K562 (cell line): ENCODE measurements around the gene TMTC4. TPM values are rescaled to one million over a fixed set of nuclear protein-coding genes. Genes with fewer than 3 reads are reported as not detected.

ENCODE experiments used
- ATAC-seq: fragments of 200-7000 bp; cut with Tn5 transposase; 3 replicates; pipeline ENCODE4 v1.9.1; 2020; ENCODE audit warnings: moderate library complexity
- BruUV-seq: library from RNA; stranded (reverse); fragments of 400-500 nt; replicated peaks from 2 replicates; lab custom pipeline; 2021; lab: Mats Ljungman, UMichigan
- CTCF ChIA-PET: fragments of 300-600 bp; formaldehyde crosslinking; extraction: SDS; loops from one replicate; lab custom pipeline; 2021; ENCODE audit warnings: low intra/inter-chr PET ratio; lab: Yijun Ruan, JAX
- POLR2A ChIA-PET: fragments of 300-600, 350-650 bp; sonication (Branson Sonifier 250); formaldehyde crosslinking; extraction: SDS; loops from one replicate; lab custom pipeline; 2021; ENCODE audit warnings: antibody characterized with exemption, inconsistent platforms; lab: Yijun Ruan, JAX
- DNase-seq, 4 experiments: peaks; one replicate each; pipeline versions ENCODE4 v3.0.0 to v3.0.0-alpha.2; 2011 to 2018; ENCODE audit warnings: low spot score in 3 of 4, mixed read lengths in 3 of 4; ENCODE audit errors: extremely low read depth in 1 of 4
- FAIRE-seq: peaks from 2 replicates; lab custom pipeline; 2011; peaks lifted over from hg19 to GRCh38; lab: Jason Lieb, UNC
- H2AFZ ChIP-seq: 2 replicates; pipeline ENCODE4 v1.6.0; 2011; ENCODE audit warnings: low read depth, low read length, control low read depth, inconsistent platforms
- H3K27ac ChIP-seq: fragments of 200-600 bp; 3 replicates; pipeline ENCODE4 v1.8.0; 2011; ENCODE audit warnings: low read depth, mild to moderate bottlenecking, control low read depth, inconsistent platforms, low read length, moderate library complexity, mixed read lengths; ENCODE audit errors: extremely low read depth
- H3K27me3 ChIP-seq, 2 experiments: fragments of 300-600 bp in 1 of 2; 2 replicates in 1 of 2; 3 replicates in 1 of 2; pipeline versions ENCODE4 v1.6.0 to v1.8.0; 2011; ENCODE audit warnings: inconsistent platforms in 2 of 2, low read length in 2 of 2, mild to moderate bottlenecking in 1 of 2, mixed read lengths in 1 of 2, moderate library complexity in 1 of 2; ENCODE audit not compliant: control insufficient read depth in 2 of 2, insufficient read depth in 2 of 2
- H3K36me3 ChIP-seq: fragments of 300-600 bp; 3 replicates; pipeline ENCODE4 v1.8.0; 2011; ENCODE audit warnings: mild to moderate bottlenecking, low read length, inconsistent platforms; ENCODE audit not compliant: control insufficient read depth, insufficient read depth
- H3K4me1 ChIP-seq, 2 experiments: fragments of 200-600 bp in 1 of 2; replicated peaks in 1 of 2; 2 replicates in 1 of 2; 3 replicates in 1 of 2; pipeline versions ENCODE4 v1.5.1 to v1.8.0; 2011; ENCODE audit warnings: inconsistent platforms in 2 of 2, low read length in 2 of 2, mild to moderate bottlenecking in 1 of 2, mixed read lengths in 1 of 2, moderate library complexity in 1 of 2; ENCODE audit not compliant: control insufficient read depth in 2 of 2, insufficient read depth in 2 of 2
- H3K4me2 ChIP-seq: 2 replicates; pipeline ENCODE4 v1.6.1; 2011; ENCODE audit warnings: low read length, control low read depth, inconsistent platforms, mixed read lengths; ENCODE audit not compliant: insufficient read depth
- H3K4me3 ChIP-seq: fragments of 200-600 bp; sonication (generic), shearing (Covaris generic); 2 replicates; pipeline ENCODE4 v1.5.1; 2016; ENCODE audit warnings: control low read depth, inconsistent platforms
- H3K79me2 ChIP-seq: fragments of 200-600 bp; 3 replicates; pipeline ENCODE4 v1.8.0; 2011; ENCODE audit warnings: low read length, inconsistent platforms; ENCODE audit not compliant: control insufficient read depth, insufficient read depth
- H3K9ac ChIP-seq, 2 experiments: 2 replicates each; pipeline versions ENCODE4 v1.6.0 to v1.6.1; 2011; ENCODE audit warnings: low read depth in 2 of 2, low read length in 2 of 2, control low read depth in 1 of 2, inconsistent platforms in 1 of 2, mild to moderate bottlenecking in 1 of 2, mixed read lengths in 1 of 2; ENCODE audit not compliant: insufficient read depth in 1 of 2
- H3K9me1 ChIP-seq: one replicate; pipeline ENCODE4 v1.6.0; 2011; ENCODE audit warnings: inconsistent platforms, mild to moderate bottlenecking, low read length, moderate library complexity; ENCODE audit not compliant: control insufficient read depth, insufficient read depth
- H3K9me3 ChIP-seq: replicated peaks from 2 replicates; pipeline ENCODE4 v1.5.1; 2011; ENCODE audit warnings: low read depth, low read length, inconsistent platforms; ENCODE audit not compliant: control insufficient read depth, insufficient read depth
- H4K20me1 ChIP-seq: replicated peaks from 2 replicates; pipeline ENCODE4 v1.6.1; 2011; ENCODE audit warnings: low read length, inconsistent platforms, mixed read lengths; ENCODE audit not compliant: control insufficient read depth, insufficient read depth
- ARID2 ChIP-seq: fragments of 450-650 bp; IDR thresholded peaks from 2 replicates; pipeline ENCODE4 v1.6.1; 2017; ENCODE audit warnings: antibody characterized with exemption, mild to moderate bottlenecking
- IRF2 ChIP-seq: sonication (generic); formaldehyde crosslinking; IDR thresholded peaks from 2 replicates; pipeline ENCODE4 v1.8.1; 2022; ENCODE audit warnings: mild to moderate bottlenecking, missing genetic modification reagents
- KLF6 ChIP-seq: fragments of 250-450 bp; sonication (Bioruptor Pico); IDR thresholded peaks from 2 replicates; pipeline ENCODE4 v1.4.0; 2020; ENCODE audit warnings: mild to moderate bottlenecking, moderate library complexity, borderline replicate concordance
- NFATC3 ChIP-seq: fragments of 450-650 bp; IDR thresholded peaks from 2 replicates; pipeline ENCODE4 v1.6.1; 2017; ENCODE audit warnings: mild to moderate bottlenecking
- NR2C2 ChIP-seq, 2 experiments: fragments of 200-800 bp in 1 of 2; sonication (Bioruptor generic) in 1 of 2; sonication (generic) in 1 of 2; formaldehyde crosslinking in 1 of 2; IDR thresholded peaks; 2 replicates each; pipeline versions ENCODE4 v1.6.1 to v1.8.0; 2016 to 2022; ENCODE audit warnings: mild to moderate bottlenecking in 1 of 2, missing compliant biosample characterization in 1 of 2, missing genetic modification characterization in 1 of 2, missing genetic modification reagents in 1 of 2
- PPARD ChIP-seq: fragments of 250-450 bp; sonication (Bioruptor Pico); IDR thresholded peaks from 2 replicates; pipeline ENCODE4 v1.8.0; 2022; ENCODE audit warnings: inconsistent platforms, mild to moderate bottlenecking, moderate library complexity
- PTBP1 ChIP-seq: fragments of 200-400 bp; formaldehyde crosslinking; IDR thresholded peaks from 2 replicates; pipeline ENCODE4 v1.6.1; 2017; ENCODE audit warnings: low read depth, low read length
- RBM17 ChIP-seq: fragments of 200-400 bp; formaldehyde crosslinking; IDR thresholded peaks from 2 replicates; pipeline ENCODE4 v1.6.1; 2017; ENCODE audit warnings: low read depth, mild to moderate bottlenecking, low read length, borderline replicate concordance
- SRSF1 ChIP-seq: fragments of 200-400 bp; formaldehyde crosslinking; IDR thresholded peaks from 2 replicates; pipeline ENCODE4 v1.6.1; 2017; ENCODE audit warnings: mild to moderate bottlenecking, low read depth, low read length, moderate library complexity
- ZNF316 ChIP-seq: fragments of 450-650 bp; IDR thresholded peaks from 2 replicates; pipeline ENCODE4 v1.6.1; 2016
- WGBS: fragments of 100-300 bp; shearing (Covaris generic); methylation state at CpG from one replicate; pipeline ENCODE4 v1.1.6; 2016; ENCODE audit warnings: low coverage, mixed read lengths; ENCODE audit not compliant: insufficient coverage; ENCODE audit errors: missing lambda C conversion rate; 5-methylcytosine and 5-hydroxymethylcytosine counted together
- in situ Hi-C: fragments of 300-500 bp; cut with MboI; formaldehyde crosslinking; loops from 4 replicates; pipeline ENCODE4 v1.15.0; 2018; ENCODE audit warnings: inconsistent platforms, mixed read lengths
- intact Hi-C: fragments of 100-400 bp; cut with micrococcal nuclease; formaldehyde crosslinking; loops from 2 replicates; pipeline ENCODE4 v1.14.2; 2022
- polyA plus RNA-seq, 8 experiments: library from polyadenylated mRNA; depleted of rRNA in 4 of 8; stranded (reverse) in 5 of 8; unstranded in 3 of 8; fragments of >200 nt; fragmentation: Nextera tagmentation in 2 of 8; fragmentation: Illumina TruSeq in 1 of 8; extraction: Ambion mirVana in 2 of 8; extraction: Trizol in 1 of 8; gene quantifications; 2 replicates each; pipeline versions ENCODE4 v1.2.1 to v1.2.3, GENCODE V29; 2011 to 2014; ENCODE audit warnings: inconsistent platforms in 1 of 8, missing spikeins in 1 of 8
- total RNA-seq, 7 experiments: library from RNA; depleted of rRNA in 6 of 7; stranded (reverse); fragments of >200 nt in 6 of 7; fragmentation: Illumina TruSeq in 2 of 7; extraction: Trizol in 2 of 7; gene quantifications; 2 replicates each; pipeline versions ENCODE4 v1.2.1 to v1.2.3, GENCODE V29; 2011 to 2021; ENCODE audit warnings: low replicate concordance in 1 of 7
- TF ChIP-seq, protein P1 (sequence below), 2 experiments: fragments of 200-800 bp in 1 of 2; sonication (Bioruptor generic) in 1 of 2; sonication (generic) in 1 of 2; formaldehyde crosslinking in 1 of 2; IDR thresholded peaks in 1 of 2; conservative IDR thresholded peaks in 1 of 2; 2 replicates each; pipeline versions ENCODE4 v1.5.0 to v1.6.1; 2016 to 2020; ENCODE audit warnings: missing compliant biosample characterization in 1 of 2, missing genetic modification characterization in 1 of 2, missing genetic modification reagents in 1 of 2

Gene TMTC4
- total and polyA plus RNA-seq, 9 of the 15 experiments (the other 6 are each of a cell fraction or from before 2014, with no cell fraction given) = 3.5 to 16.7 (median 11.8) TPM

DNA sequence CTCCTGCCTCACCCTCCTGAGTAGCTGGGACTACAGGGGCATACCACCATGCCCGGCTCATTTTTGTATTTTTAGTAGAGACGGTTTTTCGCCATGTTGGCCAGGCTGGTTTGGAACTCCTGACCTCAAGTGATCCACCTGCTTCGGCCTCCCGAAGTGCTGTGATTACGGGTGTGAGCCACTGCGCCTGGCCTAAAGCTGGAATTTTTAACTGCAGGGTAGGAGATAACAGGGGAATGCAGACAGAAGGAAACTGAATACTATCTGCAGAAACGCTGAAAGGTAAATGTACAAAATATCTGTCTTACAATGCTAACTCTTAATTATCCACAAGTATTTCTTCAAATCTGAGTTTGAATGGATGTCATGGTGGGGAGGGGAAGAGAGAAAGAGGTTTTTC lies 13.8 kb downstream of the TMTC4 start:
- Histone ChIP-seq H3K79me2 (no peaks in the 10 kb centered on the region), H3K9me1 (no peaks in the 10 kb centered on the region), H3K36me3 (peaks cover 36% of the 10 kb centered on the region; the same call in 2 of the 3 replicates), H4K20me1 (no peaks in the 10 kb centered on the region), H3K4me2 (no peak overlapping the region), H3K27ac (no peak overlapping the region), H3K9me3 (no peaks in the 10 kb centered on the region), H3K4me1 (no peaks in the 10 kb centered on the region), H3K9ac (no peak overlapping the region), H3K27me3 (no peaks in the 10 kb centered on the region), H2AFZ (no peak overlapping the region), H3K4me3 (no peak overlapping the region)
- 92% methylated on average over 4 of the region's 8 CpGs for WGBS
- no TSS peak for BruUV-seq
- intact Hi-C loops = no loop called here
- CTCF ChIA-PET = no interaction called here
- no peak for ATAC-seq
- in situ Hi-C loops = no loop called here
- no peak for DNase-seq
- TF ChIP-seq KLF6 (no peak), NFATC3 (no peak), SRSF1 (no peak), RBM17 (no peak), PPARD (CRISPR knock-in tag) (no peak), IRF2 (CRISPR knock-in tag) (no peak), ARID2 (no peak), NR2C2 (CRISPR knock-in tag; IDR thresholded peaks at IDR 0.05) (no peak), NR2C2 (tag; IDR thresholded peaks at IDR 0.05) (no peak), PTBP1 (no peak), ZNF316 (no peak)
- TF ChIP-seq, protein P1, sequence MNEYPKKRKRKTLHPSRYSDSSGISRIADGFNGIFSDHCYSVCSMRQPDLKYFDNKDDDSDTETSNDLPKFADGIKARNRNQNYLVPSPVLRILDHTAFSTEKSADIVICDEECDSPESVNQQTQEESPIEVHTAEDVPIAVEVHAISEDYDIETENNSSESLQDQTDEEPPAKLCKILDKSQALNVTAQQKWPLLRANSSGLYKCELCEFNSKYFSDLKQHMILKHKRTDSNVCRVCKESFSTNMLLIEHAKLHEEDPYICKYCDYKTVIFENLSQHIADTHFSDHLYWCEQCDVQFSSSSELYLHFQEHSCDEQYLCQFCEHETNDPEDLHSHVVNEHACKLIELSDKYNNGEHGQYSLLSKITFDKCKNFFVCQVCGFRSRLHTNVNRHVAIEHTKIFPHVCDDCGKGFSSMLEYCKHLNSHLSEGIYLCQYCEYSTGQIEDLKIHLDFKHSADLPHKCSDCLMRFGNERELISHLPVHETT (CRISPR knock-in tag; conservative IDR thresholded peaks at IDR 0.05 in 1 of 2, IDR thresholded peaks at IDR 0.05 in 1 of 2) = no peak
- no peak for FAIRE-seq
- POLR2A ChIA-PET = no interaction called here
